NK-92 treated with Interleukin-12 subunit alpha and Interleukin-12 subunit beta, amount 100 ng/mL, for 24 hours (cell line): Measurements from ENCODE around the gene PRMT5.
A peak's percentile ranks its signal among the peaks of the same experiment; 100 is the strongest.
"Not testable (repeated sequence)": the region's sequence is repeated elsewhere in the genome, so short reads cannot be mapped to it uniquely, and the experiment has no call there.

Experiments
- DNase-seq: peaks from one replicate; lab custom pipeline; 2025; lab: John Stamatoyannopoulos, UW

The PRMT5 gene

GRCh38 chr14:22929104-22929960, at the start of gene PRMT5:
Gene PRMT5 (minus strand): TSS chr14:22929376. CDS start chr14:22929361, 15 bp downstream.
- peak; percentile 97 for DNase-seq

DNA sequence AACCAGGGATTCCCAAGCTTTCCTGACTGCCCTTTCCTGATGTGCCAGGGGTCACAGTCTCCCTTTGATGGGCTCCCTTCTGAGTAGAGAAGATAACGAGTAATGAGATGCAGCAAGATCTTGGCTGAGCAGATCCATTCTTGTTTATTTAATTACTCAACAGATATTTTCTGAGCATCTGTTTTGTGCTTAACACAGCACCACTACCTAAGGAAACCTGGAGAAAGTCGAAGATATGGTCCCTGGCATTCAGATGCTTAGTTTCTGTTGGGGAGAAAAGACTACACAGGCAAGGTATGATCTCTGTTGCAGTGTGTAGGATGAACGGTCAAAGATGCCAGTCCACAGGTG, 49.3 kb upstream of the PRMT5 start:
- no peak for DNase-seq

DNA sequence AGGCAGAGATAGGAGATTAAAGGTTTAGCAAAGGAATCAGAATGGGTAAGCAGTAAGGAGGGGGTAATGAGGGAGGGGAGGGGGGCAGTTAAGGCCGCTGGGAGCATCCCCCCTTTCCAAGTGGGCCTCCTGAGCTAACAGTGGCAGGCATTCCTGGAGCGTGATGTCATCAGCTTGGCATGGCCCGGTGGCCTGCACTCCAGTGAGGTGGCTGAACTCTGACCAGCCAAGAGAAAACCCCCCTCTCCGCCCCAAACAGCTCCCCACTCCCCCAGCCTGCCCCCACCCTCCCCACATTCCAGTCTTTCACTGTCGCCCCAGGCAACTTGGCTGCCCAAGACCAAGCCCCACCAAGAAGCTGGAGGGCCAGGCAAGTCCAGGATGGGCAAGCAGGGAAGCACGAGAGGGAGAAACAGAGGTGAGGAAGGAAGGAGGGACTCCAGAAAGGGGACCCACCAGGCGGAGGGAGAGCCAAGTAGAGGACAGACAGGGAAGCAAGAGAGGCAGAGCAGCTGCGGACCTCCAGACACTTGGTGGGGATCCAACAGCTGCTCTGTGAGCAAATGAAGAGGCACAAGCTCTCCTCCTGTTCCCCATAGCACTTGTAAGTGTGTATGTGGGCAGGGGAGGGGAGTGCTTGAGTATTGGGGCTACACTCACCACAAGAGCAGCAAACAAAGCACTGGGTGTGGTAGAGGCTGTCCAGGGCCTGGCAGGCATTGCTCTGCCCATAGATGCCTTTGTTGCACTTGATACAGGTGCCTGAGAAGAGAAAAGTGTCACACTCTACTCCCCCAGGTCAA, 48.7 kb upstream of the PRMT5 start:
- DNase-seq: no peak

- DNase-seq: no peak
These were observed 48.2 kb upstream of the PRMT5 start for GRCh38 chr14:22977434-22977683.

DNA sequence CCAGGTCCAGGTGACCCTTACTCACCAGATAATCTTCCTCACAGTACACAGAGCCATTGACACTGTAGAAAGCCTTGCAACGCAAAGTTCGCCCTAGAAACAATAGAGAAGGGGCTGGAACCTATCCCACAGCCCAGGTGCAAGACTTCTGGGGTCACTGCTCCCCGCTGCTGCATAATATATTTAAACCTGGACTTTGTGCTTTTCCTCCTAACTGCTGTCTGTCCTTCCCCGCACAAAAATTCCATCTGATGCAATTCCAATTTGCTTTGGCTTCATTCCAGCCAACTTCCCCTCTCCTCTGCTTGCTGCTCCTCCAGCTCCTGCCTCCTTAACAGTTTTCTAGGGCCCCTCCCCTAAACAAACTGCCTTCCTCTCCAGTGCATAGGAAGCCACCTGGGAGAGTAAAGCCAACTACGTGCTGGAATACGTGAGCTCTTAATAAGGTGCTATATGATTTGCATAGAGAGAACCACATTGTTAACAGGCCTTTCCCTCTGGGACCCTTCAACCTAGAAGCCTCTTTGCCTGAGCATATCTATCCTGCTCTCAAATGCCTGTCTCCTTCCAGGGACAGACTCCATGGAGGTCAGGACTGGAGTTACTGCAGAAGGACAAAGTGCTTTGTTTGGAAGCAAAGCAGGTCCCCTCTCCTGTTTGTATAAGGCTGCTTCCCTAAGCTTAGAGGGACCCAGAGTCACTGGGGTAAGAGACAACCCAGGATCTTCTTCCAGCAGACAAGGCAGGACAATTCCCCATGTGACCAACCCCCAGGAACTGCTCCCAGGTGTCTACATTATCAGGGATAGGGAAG, 47.7 kb upstream of the PRMT5 start:
- no peak for DNase-seq

GRCh38 chr14:22974530-22975313, 45.5 kb upstream of the PRMT5 start:
- no peak for DNase-seq

- DNase-seq: no peak
These were observed 44.2 kb upstream of the PRMT5 start for GRCh38 chr14:22973217-22974032.

DNA sequence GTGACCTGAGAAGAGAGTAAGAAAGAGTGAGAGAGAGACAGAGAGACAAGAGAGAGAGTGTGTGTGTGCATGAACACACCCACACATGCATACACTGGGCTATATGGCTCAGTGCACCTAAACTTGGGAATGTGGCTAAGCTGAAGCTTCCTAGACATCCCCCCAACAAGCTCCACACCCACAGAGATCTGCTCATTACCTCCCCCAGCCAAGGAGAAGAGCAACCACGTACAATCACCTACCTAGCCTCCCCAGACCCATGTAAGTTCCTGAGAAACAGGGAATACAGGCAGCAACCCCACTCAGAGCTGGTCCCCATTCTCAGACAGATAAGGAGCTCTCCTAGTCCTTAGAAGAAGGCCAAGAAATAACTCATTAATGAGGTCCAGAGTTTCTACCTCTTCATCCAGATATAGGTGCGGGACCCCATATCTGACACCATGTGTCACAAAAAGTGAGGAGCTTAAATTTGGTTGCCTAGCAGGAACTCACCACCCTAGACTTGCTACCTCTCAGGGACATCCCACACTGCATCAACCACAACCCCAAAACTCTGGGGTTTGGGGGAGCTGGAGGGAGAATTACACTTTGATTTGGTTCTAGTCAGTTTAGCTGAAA, 43.2 kb upstream of the PRMT5 start:
- DNase-seq: no peak

DNA sequence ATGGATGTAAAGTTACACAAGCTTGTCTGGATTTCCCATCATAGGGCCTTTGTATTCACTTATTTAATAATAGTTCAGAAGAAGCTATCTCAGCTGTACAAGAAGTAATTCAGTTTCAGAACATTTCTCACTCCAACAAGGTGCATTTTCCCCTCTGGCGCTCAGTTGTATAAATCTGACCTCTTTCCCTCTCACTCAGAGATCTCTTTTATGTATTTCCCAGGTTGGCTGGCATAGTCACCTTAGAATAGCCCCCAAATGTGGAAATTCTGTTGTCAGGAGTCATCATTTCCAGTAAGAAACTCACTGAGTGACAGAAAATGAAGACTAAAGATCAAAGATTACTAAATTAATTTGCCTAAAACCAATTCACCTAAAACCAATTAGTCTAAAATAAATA, 42.0 kb upstream of the PRMT5 start:
- DNase-seq: no peak

DNA sequence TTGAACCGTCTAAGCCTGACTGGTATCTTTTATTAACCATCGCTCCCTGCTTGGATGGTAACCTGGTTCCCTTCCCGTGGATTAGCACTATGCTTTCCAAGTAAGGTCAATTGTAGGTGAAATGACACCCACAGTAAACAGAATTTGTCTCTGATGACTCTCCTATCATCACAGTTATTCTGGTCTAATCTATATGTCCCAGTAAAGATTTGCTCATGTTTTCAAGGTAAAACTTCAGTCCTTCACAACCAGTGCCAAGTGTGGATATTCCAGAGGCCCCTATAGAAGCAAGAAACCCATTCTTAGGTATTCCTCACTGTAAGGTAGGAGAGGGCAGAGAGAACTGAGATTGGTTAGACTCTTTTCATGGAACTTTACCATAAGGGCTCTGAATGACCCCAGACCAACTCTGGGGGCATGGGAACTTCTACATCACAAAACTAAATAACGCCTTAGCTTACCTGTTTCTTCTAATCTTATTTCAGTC, 37.6 kb upstream of the PRMT5 start:
- no peak for DNase-seq

GRCh38 chr14:22965916-22966782, 37.0 kb upstream of the PRMT5 start:
- not testable (repeated sequence) for DNase-seq

DNA sequence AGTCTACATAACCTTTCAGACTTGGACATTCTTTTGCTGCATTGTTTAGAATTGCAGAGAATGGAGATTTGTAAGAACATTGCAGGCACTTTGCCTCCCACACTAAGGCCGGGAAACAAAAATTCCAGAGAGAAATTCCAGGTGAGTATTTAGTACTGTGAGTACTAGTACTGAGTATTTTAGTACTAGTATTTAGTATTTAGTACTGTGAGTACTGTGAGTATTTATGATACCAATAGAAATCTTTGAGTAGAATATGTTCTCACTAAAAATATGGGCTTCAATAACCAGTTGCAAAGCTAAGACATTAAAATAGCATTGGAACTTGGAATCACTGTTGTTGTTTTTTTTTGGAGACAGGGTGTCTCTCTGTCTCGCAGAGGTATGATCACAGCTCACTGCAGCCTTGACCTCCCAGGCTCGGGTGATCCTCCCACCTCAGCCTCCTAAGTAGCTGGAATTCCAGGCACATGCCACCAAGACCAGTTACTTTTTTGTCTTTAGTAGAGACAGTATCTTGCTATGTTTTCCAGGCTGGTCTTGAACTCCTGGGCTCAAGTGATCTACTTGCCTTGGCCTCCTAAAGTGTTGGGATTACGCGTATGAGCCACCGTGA, 33.0 kb upstream of the PRMT5 start:
- DNase-seq: no peak

DNA sequence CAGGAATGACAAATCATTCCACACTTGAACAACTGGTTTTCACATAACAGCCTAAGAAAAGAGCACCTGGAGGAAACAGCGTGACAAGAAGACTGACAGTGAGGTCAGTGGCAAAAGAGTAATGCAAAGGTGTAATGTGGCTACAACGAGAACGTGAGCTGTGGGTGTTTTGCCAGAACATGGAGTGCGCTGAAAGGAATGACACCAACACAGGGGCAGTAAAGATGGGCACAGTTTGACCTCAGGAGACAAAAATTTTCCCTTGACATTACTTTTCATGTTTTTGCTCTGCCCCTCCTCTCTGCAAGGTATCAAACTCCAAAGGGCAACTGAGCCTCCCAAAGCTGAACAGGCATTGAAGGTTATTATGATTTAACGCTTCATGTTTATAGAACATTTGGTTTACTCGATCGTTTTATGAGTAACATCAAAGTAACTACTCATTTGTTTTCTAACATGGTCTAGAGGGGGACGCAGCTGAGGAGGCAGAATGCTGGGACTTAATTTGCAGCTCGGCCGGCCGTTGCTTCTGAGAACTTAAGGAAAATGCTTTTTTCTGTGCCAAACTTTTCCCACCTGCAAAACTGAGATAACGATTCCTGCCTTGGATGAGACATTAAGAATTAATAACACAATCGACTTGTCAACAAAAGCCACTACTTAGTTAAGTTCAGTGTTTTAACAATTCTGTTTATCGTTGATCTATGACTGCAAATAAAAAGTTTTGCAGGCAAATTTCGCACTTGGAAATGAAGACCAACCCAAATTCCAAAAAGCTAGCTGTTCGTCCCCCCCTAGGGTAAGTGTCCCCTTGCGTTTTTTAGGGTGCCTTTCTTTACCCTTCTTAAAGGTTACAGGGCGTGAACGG, 26.8 kb upstream of the PRMT5 start:
- DNase-seq: no peak

GRCh38 chr14:22952418-22952817, 23.2 kb upstream of the PRMT5 start:
- DNase-seq: no peak

DNA sequence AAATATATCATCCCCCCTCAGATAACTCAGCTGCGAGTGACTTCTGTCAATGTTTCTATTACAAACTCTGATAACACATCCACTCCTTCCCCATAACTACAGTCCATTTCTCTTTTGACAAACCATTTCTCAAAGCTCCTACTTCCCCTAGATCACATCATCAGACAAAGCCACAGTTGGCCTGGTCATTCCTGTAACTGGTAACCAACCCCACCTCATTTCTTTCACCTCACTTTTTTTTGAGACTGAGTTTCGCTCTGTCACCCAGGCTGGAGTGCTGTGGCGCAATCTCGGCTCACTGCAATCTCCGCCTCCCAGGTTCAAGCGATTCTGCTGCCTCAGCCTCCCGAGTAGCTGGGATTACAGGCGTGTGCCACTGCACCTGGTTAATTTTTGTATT, 22.6 kb upstream of the PRMT5 start:
- DNase-seq: not testable (repeated sequence)

DNA sequence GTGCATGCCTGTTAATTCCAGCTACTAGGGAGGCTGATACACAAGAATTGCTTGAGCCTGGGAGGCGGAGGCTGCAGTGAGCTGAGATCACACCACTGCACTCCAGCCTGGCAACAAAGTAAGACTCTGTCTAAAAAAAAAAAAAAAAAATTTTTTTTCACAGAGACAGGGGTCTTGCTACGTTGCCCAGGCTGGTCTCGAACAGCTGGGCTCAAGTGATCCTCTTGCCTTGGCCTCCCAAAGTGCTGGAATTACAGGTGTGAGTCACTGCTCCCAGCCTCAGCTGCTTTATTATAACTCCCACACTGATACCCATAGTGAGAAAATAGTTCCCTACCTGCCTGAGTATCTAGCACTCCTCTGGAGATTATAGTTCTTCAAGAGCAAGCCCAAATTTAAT, 16.5 kb upstream of the PRMT5 start:
- no peak for DNase-seq

DNA sequence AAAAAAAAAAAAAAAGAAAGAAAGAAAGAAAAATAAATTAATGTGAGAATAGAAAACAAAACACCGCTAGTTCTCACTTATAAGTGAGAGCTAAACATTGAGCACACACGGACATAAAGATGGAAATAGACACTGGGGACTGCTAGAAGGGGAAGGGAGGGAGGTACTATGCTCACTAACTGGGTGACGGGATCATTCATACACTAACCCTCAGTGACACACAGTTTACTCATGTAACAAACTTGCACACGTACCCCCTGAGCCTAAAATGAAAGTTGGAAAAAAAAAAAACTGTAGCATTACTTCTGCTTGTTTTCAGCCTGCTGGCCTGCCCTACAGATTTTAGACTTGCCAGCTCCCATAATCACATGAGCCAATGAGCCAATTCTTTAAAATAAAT, 10.5 kb upstream of the PRMT5 start:
- no peak for DNase-seq

DNA sequence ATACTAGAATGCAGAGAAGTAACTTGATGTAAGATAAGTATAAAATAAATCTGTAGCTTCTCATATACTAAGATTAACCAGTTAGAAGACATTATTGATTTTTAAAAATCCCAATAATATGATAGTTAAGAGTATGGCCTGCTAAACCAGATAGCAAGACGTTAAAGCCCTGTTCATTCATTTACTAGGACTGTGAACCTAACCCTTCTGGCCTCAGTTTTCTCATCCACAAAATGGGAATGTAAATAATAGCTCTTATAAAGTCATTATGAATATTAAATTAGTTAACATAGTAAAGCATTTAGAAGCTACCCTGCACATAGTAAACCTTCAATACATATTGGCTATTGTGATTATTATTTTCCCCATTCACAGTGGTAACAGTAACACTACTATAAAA, 6.0 kb upstream of the PRMT5 start:
- no peak for DNase-seq
